NCI-H526 treated with DMSO at 0.1 percent for 48 hours (cell line): Measurements from ENCODE around the gene ZNF197.
"Not testable (repeated sequence)": the region's sequence is repeated elsewhere in the genome, so short reads cannot be mapped to it uniquely, and the experiment has no call there.

Source experiments
- DNase-seq: peaks from one replicate; lab custom pipeline; 2025; lab: John Stamatoyannopoulos, UW

Gene ZNF197

DNA sequence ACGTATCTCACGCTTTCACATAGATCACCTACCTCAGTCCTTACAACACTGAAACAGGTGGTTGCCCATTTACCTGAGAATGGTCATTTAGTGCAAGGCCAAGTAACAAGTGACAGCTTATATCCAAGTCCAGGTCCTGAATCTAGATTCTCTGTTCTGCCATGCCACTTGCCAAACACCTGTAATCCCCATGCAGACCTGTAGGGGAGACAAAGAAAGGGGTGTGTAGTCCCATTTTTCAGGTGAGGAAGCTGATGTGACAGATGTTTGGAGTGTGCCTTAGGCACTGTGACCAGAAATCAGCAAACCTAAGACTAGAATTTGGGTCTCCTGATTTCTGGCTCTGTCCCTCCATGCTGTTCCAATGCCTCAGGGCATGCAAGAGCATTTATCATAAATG, 36.4 kb downstream of the ZNF197 start:
- DNase-seq, result no peak

DNA sequence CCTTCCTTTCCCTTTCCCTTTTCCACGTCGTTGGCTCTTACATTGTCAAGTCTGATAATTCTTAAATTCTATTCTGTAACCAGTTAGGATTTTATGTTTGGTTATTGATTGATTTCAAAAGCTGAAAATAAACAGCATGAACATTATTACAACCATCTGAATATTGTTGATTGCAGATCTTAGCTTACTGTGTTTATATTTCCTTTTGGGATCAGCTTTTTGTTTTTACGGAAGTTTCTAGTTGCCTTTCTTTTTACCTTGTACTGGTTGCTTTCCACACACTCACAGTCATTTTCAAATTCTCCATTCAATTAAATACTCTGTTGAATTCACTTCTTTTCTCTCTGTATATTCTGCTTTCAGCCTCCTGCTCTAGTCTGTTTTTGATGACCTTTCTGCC, 40.3 kb downstream of the ZNF197 start:
- no peak for DNase-seq

DNA sequence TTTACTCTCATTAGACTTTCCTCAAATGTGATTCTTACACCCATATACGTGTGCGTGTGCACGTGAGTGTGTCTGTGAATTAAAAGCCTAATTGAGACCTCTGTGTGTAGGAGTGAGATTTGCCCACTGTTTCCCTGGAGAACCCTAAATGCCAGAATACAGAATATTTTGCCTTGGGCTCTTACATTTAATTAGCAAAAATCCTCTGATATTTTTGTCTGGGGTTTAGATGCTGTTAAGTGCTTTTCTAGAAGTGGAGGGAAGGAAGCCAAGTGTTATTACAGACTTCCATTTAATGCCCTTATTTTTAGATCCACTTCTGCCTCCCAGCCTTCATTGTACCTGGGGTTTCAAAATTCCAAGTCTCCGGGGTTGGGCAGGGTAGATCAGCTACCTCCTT, 41.5 kb downstream of the ZNF197 start:
- DNase-seq, result no peak

DNA sequence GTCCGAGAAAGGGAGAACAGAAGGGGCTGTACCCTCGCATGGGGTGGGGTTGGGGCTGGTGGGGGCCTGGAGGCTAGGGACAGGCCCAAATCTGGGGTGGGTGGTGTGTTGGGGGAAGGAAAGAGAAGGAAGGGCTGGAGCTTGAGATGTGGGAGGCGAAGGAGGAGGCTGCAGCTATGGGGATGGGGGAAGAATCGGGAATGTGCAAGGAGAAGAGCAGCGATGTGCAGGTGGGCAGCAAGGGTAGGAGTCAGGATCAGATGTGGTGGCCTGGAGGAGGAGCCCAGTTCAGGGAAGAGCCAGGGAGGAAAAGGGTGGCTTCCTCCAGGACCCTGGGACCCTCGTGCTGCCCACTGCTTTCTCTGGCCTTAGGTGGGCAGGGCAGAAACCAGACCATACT, 44.9 kb downstream of the ZNF197 start:
- no peak for DNase-seq

DNA sequence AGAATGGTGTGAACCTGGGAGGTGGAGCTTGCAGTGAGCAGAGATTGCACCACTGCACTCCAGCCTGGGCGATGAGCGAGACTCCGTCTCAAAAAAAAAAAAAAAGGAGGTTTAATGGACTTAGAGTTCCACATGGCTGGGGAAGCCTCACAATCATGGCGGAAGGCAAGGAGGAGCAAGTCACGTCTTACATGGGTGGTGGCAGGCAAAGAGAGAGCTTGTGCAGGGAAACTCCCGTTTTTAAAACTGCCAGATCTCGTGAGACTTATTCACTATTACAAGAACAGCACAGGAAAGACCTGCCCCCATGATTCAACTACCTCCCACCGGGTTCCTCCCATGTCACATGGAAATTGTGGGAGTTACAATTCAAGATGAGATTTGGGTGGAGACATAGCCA, 48.6 kb downstream of the ZNF197 start:
- not testable (repeated sequence) for DNase-seq

DNA sequence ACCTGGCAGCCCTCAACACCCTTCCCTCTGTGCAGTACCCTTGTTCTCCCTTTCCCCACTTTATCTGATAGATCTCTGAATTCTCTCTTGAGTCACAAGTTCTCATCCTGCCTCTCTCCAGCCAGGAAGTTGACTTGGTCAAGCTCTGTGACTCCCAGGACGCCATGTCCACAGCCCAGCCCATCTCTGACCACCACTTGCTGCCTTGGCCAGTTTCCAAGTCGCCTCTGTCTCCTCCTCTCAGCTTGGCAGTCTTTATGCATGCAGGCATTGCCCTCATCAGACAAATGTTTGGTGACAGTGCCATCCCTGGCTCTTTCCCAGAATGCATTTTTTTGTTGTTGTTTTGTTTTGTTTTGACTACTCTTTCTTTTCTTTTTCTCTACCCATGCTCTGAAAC, 49.4 kb downstream of the ZNF197 start:
- no peak for DNase-seq

DNA sequence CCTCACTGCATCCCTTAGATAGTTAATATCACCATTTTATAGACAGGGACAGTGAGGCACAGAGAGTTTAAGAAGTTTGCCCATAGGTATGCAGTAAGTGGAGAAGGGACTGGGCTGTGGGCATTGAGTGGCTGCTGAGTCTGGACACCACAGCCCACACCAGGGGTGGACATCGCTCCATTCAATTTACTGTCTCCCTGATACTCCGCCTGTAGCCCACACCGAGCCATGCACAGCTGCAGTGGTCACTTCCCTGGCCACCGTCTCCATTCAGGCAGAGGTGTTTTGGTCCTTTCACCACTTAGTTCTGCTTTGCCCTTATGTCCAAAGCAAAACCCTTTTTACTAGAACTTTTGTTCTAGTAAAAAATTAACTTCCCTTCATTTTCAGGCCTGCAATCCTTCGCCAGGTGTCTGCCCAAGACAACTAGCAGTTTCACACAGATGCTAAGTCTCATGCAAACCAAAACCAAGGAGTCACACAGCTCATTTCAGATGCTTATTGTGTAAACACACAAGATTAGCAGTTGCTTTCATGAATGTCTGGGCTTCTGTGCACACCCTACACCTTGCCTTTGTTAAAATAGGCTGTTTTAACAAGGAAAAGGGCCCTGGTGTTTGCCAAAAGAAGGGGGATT, 53.8 kb downstream of the ZNF197 start:
- no peak for DNase-seq

DNA sequence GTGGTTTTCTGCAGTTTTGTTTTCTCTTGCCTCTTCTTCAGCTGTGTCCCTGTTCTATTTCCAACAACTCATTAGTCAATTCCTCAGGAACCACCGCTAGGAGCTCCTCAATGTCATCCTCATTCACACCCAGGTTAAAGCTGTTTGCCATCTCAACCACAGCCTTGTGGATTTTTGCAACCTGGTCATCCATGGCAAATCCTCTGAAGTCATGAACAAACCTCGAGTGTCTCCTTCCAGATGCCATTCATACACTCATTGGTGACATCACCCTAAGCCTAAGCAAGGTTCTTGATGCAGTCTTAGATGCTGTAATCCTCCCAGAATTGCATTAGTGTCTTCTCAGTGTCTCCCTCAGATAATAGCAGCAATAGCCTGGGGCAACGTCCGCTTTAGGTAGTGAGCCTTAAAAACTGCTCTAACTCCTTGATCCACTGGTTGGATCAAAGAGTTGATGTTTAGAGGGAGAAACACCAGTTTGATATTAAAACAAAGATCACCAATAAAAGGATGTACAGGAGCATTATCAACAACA, 56.2 kb downstream of the ZNF197 start:
- no peak for DNase-seq

DNA sequence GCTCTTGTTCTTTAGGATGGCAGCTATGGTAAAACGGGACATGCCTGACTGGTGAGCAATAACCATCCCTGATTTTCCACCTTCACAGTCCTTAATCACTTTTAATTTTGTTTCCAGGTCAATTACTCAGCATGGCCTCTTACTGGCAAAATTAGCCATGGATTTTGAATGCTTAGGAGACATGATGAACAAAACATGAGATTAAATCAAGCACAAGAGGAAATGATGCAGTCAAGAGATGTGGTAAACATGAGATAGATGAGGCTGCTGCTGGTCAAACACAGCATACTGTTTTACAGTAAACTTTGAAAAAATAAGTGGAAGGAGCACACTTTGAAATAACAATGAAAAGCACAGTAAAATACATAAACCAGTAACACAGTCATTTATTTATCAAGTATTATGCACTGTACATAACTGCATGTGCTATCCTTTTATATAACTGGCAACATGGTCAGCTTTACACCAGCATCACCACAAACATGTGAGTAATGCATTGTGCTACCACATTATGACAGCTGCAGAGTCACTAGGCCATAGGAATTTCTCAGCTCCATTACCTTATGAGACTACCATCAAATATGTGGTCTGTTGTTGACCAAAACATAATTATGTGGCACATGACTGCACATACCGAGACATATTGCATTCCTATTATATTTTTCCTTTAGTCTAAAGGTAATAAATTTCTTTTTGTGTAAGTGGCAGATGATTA, 57.5 kb downstream of the ZNF197 start:
- no peak for DNase-seq

DNA sequence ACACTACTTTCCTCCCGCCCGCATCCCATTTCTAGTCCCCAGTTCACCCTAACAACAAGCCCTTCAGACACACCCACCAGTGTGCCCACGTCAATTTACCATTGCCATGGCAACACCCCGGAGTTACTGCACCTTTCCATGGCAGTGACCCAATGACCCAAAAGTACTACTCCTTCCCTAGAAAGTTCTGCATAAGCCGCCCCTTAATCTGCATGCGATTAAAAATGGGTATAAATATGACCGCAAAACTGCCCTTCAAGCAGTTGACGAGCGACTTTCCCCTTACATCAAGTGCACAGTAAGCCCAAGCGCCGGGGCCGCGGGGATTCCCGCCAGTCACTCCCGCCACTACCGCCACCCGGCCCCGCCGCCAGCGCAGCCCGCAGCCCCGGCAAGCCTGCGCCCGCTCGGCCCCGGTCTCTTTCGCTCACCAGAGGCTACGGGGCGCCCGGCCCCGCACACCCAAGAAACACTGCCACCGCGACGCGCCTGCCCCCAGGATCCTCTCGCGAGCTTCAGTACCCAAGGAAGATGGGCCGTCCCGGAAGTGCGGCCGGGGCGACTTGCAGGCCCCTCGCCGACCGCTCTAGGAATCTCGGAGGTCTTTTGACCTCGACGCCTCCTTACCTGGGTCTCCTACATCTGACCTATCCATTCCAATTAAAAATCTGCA, 60.4 kb downstream of the ZNF197 start:
- peak; percentile 70 for DNase-seq

DNA sequence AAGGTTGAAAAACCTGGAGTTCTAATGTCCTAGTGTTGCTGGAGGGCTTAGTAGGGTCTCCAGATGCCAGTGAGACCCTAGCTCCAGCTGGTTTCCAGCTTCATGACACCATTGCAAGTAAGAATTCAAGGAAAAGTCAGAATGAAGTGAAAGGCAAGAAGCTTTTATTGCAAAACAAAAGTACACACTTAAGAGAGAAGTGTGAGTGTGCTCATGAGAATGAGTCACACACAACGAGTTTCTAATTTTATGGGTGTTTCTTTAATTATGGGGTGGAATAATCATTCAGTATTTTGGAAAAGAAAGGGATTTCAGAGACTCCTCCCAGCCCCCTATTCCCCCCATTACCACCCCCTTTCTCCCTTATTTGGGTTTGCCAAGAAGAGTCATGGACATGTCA, 63.1 kb downstream of the ZNF197 start:
- no peak for DNase-seq
